Fibroblast of the aortic adventitia (primary cell): ENCODE data around the gene SEL1L. TPM values are rescaled to one million over a fixed set of nuclear protein-coding genes. Genes with fewer than 3 reads are reported as not detected.

Experiments
- DNase-seq: peaks from one replicate; pipeline ENCODE4 v3.0.0-alpha.2; 2010; ENCODE audit warnings: low read depth
- H3K4me3 ChIP-seq: 2 replicates; pipeline ENCODE4 v1.5.1; 2011; ENCODE audit warnings: low read depth, mild to moderate bottlenecking, control low read depth, low read length, moderate library complexity
- total RNA-seq: library from RNA; depleted of rRNA; stranded (reverse); fragments of >200 nt; gene quantifications from 2 replicates; pipeline ENCODE4 v1.2.3, GENCODE V29; 2012; ENCODE audit warnings: low replicate concordance
- TF ChIP-seq, protein P1 (sequence below): IDR thresholded peaks from 2 replicates; pipeline ENCODE4 v1.5.1; 2011; ENCODE audit warnings: mild to moderate bottlenecking, low read length, control low read depth, inconsistent platforms; ENCODE audit not compliant: insufficient read depth

The SEL1L gene
- total RNA-seq, 1 donor = 112 TPM

GRCh38 chr14:81449576-81449975 is 84.1 kb downstream of the SEL1L start:
- no peak for DNase-seq
- no peak overlapping the region for H3K4me3 ChIP-seq
- TF ChIP-seq, protein P1, sequence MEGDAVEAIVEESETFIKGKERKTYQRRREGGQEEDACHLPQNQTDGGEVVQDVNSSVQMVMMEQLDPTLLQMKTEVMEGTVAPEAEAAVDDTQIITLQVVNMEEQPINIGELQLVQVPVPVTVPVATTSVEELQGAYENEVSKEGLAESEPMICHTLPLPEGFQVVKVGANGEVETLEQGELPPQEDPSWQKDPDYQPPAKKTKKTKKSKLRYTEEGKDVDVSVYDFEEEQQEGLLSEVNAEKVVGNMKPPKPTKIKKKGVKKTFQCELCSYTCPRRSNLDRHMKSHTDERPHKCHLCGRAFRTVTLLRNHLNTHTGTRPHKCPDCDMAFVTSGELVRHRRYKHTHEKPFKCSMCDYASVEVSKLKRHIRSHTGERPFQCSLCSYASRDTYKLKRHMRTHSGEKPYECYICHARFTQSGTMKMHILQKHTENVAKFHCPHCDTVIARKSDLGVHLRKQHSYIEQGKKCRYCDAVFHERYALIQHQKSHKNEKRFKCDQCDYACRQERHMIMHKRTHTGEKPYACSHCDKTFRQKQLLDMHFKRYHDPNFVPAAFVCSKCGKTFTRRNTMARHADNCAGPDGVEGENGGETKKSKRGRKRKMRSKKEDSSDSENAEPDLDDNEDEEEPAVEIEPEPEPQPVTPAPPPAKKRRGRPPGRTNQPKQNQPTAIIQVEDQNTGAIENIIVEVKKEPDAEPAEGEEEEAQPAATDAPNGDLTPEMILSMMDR = no peak

- TF ChIP-seq, protein P1 = no peak
- no peak overlapping the region for H3K4me3 ChIP-seq
- DNase-seq = peak; percentile 86
Observed at GRCh38 chr14:81449114-81449513, 84.5 kb downstream of the SEL1L start.

DNA sequence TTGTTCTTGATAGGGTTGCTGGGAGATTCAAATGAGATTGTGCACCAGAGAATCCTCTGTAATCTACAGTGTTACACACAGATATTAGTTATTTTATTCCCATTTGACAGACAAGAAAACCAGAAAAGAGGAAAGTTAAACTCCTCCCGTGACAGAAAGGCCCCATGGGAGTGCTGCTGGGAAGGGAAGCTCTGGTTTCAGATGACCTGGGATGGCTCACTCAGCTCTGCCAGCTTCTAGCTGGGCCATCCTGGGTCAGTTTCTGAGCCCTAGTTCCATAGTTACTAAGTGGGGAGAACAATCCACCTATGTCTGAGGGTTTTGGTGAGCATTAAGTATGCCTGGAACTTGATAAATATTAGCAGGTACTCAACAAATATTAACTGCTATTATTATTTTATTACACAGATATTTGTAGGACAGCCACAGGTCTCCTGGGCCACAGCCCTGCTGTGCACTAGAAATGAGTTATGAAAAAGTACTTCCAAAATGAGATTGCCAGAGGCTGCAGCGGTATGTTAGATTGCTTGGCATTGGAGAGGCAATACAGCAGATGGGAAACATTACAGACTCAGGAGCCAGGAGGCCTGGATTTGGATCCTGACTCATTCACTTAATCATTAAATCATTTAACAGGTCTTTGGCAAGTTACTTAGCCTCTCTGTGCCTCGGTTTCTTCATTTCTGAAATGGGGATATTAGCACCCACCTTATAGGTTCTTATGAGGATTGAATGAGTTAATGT is 86.5 kb downstream of the SEL1L start:
- no peak overlapping the region for H3K4me3 ChIP-seq
- TF ChIP-seq, protein P1 = no peak
- peak; percentile 80 for DNase-seq

DNA sequence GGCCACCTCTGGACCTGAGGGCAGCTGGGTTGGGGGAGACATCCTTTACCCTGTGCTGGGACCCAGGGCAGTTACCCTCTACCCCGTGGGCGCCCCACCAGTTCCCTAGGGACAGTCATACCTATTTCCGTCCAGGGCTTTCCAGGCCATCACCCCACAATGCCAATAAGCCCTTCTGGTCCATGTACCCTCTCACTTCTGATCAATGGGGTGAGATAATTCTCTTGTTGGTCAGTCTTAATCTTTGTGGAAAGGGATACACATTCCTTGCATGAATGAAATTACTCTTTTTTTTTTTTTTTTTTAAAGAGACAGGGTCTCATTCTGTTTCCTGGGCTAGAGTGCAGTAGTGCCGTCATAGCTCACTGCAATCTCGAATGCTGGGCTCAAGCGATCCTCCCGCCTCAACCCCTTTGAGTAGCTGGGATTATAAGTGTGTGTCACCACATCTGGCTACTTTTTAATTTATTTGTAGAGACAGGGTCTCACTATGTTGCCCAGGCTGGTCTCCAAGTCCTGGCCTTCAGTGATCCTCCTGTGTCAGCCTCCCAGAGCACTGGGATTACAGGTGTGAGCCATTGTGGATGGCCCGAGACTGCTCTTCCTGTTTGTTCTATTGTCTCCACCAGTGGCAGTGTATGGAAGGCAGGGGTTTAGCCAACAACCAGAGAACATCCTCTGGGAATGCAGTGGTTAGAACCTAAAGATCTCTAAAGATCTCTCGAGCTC is 87.2 kb downstream of the SEL1L start:
- TF ChIP-seq, protein P1 = no peak
- DNase-seq = peak; percentile 28
- no peak overlapping the region for H3K4me3 ChIP-seq

GRCh38 chr14:81441626-81442134 is 92.0 kb downstream of the SEL1L start:
- H3K4me3 ChIP-seq = no peak overlapping the region
- TF ChIP-seq, protein P1 = no peak
- no peak for DNase-seq

GRCh38 chr14:81440041-81440440 is 93.6 kb downstream of the SEL1L start:
- DNase-seq = no peak
- TF ChIP-seq, protein P1 = no peak
- no peak overlapping the region for H3K4me3 ChIP-seq
